IPS-20b (cell line): Measurements from ENCODE around the gene ADGRV1.

Source experiments
- H3K27ac ChIP-seq: one replicate; pipeline ENCODE4 v1.5.1; 2013; ENCODE audit warnings: low read length
- H3K27me3 ChIP-seq: 2 replicates; pipeline ENCODE4 v1.6.1; 2013; ENCODE audit warnings: mild to moderate bottlenecking, low read length, inconsistent platforms; ENCODE audit not compliant: insufficient read depth
- H3K36me3 ChIP-seq: 2 replicates; pipeline ENCODE4 v1.6.1; 2013; ENCODE audit warnings: low read depth, mild to moderate bottlenecking, inconsistent platforms, low read length, moderate library complexity; ENCODE audit not compliant: insufficient read depth
- H3K4me1 ChIP-seq: 2 replicates; pipeline ENCODE4 v1.6.1; 2013; ENCODE audit warnings: mild to moderate bottlenecking, control low read depth, inconsistent platforms, low read length, moderate library complexity; ENCODE audit not compliant: insufficient read depth
- H3K4me3 ChIP-seq: 2 replicates; pipeline ENCODE4 v1.5.1; 2013; ENCODE audit warnings: mild to moderate bottlenecking, low read length, inconsistent platforms
- H3K9ac ChIP-seq: 2 replicates; pipeline ENCODE4 v1.6.1; 2013; ENCODE audit warnings: low read depth, mild to moderate bottlenecking, inconsistent platforms, low read length, moderate library complexity
- H3K9me3 ChIP-seq: 2 replicates; pipeline ENCODE4 v1.6.1; 2013; ENCODE audit warnings: mild to moderate bottlenecking, low read depth, low read length, inconsistent platforms; ENCODE audit not compliant: insufficient read depth

Gene ADGRV1

DNA sequence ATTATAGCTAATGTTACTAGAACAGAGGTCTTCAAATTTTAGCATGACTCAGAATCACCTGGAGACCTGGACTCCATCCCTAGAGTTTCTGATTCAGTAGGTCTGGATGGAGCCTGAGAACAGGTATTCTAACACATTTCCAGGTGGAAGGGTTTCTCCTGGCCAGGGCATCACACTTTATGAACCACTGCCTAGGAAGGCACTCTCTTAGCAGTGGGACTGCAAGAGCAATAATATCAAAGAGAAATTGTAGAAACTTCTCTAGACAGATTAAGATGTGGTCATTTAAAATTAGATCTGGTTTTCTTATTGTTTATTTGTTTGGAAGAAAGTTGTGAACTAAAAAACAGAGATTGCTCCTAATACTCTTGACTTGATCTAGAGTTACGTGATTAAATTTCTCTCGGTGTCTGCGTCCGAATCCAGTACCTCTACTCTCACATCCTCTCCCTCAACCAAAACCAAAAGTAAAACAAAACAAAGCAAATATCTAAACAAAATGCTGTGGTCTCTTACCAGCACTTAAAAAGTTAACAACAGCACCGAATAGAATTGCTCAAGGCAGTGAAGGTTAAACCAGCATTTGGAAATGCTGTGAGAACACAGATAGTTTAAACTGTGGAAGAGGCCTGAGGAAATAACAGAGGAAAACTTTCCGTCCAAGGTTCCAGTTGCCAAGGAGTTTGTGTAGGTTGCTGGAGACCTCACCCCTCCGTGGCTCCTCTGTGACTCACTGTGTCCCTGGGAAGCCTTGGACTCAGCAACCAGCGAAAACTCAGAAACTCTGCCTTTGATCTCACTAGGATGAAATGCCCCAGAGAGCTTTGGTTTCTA lies 631.1 kb downstream of the ADGRV1 start:
- Histone ChIP-seq H3K4me1 (no peaks in the 10 kb centered on the region), H3K9ac (no peak overlapping the region), H3K27ac (no peak overlapping the region), H3K9me3 (no peaks in the 10 kb centered on the region), H3K27me3 (no peaks in the 10 kb centered on the region), H3K36me3 (no peaks in the 10 kb centered on the region), H3K4me3 (no peak overlapping the region)

DNA sequence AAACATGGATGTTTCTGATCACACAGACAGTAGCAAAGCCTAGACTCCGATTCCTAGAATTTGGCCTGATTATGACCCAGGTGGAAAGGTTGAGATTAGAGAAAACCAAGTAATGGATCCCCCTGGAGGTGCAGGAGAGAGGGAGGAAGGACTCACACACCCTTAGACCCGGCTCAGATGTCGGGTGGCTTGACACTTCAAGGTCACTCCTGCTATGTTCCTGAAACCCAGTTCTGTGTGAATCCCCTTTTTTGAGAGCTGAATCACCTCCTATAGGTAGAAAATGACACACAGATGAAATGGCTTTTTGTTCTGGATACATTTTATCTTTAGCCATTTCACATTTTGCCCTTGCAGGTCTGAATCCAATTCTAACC lies 631.7 kb downstream of the ADGRV1 start:
- Histone ChIP-seq H3K27ac (no peak overlapping the region), H3K4me3 (no peak overlapping the region), H3K36me3 (no peaks in the 10 kb centered on the region), H3K9ac (no peak overlapping the region), H3K27me3 (no peaks in the 10 kb centered on the region), H3K4me1 (no peaks in the 10 kb centered on the region), H3K9me3 (no peaks in the 10 kb centered on the region)

DNA sequence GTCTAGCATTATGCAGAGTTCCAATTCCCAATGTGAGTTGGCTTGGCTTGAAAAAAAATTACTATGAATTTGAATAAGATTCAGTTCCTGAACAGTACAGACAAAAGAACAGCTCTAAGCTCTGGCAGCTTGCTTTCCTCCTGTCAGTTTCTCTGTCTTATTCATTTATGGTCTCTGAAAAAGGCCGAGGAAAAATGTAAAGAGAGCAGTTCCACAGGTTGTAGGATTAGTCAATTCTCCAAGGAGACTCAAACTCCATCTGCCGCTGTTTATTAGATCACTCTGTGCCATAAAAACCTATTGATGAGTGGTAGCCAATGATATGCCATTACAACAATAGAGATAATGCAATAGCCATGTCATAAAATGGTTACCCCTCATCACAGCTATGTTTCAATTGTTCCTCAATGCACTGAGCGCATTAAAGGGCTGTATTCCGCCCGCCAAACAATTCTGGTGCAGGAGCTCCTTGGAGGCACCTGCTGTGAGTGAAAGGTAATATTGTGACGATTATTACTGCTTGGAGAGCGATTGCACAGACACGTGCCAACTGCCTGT lies 636.3 kb downstream of the ADGRV1 start:
- no peak overlapping the region for H3K4me3 ChIP-seq
- H3K36me3 ChIP-seq: no peaks in the 10 kb centered on the region
- H3K27ac ChIP-seq: no peak overlapping the region
- H3K9me3 ChIP-seq: no peaks in the 10 kb centered on the region
- no peaks in the 10 kb centered on the region for H3K4me1 ChIP-seq
- H3K9ac ChIP-seq: no peak overlapping the region
- no peaks in the 10 kb centered on the region for H3K27me3 ChIP-seq

DNA sequence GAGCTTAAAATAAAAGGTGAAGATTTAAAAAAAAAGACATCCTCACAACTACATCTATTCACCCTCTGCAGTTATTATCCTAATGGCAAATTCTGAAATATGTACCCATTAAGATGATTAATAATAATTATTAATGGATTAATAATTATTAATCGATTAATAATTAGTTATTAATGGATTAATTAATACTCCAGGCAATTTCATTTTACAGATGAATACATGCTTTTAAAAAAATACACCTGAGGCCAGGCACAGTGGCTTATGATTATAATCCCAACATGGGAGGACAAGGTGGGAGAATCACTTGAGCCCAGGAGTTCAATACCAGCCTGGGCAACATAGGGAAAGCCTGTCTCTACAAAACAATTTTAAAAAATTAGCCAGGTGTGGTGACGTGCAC lies 642.1 kb downstream of the ADGRV1 start:
- no peaks in the 10 kb centered on the region for H3K9me3 ChIP-seq
- H3K4me1 ChIP-seq: no peaks in the 10 kb centered on the region
- no peak overlapping the region for H3K27ac ChIP-seq
- H3K36me3 ChIP-seq: no peaks in the 10 kb centered on the region
- H3K9ac ChIP-seq: no peak overlapping the region
- H3K27me3 ChIP-seq: no peaks in the 10 kb centered on the region
- no peak overlapping the region for H3K4me3 ChIP-seq

DNA sequence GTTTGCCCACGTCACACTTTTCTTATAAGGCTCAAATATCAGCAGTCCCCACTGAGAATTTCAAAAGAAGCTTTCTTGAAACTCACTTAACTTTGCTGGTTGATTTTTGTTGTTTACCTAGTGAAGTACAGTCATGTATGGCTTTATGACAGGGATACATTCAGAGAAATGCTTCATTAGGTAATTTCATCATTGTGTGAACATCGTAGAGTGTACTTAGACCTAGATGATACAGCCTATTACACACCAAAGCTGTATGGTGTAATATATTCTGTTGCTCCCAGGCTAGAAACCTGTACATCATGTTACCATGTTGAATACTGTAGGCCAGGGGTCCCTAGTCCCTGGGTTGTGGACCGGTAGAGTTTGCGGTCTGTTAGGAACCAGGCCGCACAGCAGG lies 647.5 kb downstream of the ADGRV1 start:
- H3K4me1 ChIP-seq: no peaks in the 10 kb centered on the region
- no peaks in the 10 kb centered on the region for H3K27me3 ChIP-seq
- H3K4me3 ChIP-seq: no peak overlapping the region
- H3K36me3 ChIP-seq: no peaks in the 10 kb centered on the region
- no peak overlapping the region for H3K9ac ChIP-seq
- H3K9me3 ChIP-seq: no peaks in the 10 kb centered on the region
- no peak overlapping the region for H3K27ac ChIP-seq

DNA sequence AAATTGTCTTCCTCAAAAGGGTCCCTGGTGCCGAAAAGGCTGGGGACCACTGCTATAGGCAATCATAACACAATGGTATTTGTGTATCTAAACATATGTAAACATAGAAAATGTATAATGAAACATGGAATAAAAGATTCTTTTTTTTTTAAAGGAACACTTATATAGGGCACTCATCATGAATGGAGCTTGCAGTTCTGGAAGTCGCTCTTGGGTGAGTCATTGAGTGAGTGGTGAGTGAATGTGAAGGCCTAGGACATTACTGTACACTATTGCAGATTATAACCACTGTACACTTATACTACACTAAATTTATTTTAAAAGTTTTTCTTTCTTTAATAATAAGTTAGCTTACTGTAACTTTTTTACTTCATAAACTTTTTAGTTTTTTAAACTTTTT lies 648.1 kb downstream of the ADGRV1 start:
- H3K9me3 ChIP-seq: no peaks in the 10 kb centered on the region
- H3K27ac ChIP-seq: no peak overlapping the region
- no peaks in the 10 kb centered on the region for H3K36me3 ChIP-seq
- H3K4me1 ChIP-seq: no peaks in the 10 kb centered on the region
- no peak overlapping the region for H3K9ac ChIP-seq
- no peaks in the 10 kb centered on the region for H3K27me3 ChIP-seq
- no peak overlapping the region for H3K4me3 ChIP-seq

DNA sequence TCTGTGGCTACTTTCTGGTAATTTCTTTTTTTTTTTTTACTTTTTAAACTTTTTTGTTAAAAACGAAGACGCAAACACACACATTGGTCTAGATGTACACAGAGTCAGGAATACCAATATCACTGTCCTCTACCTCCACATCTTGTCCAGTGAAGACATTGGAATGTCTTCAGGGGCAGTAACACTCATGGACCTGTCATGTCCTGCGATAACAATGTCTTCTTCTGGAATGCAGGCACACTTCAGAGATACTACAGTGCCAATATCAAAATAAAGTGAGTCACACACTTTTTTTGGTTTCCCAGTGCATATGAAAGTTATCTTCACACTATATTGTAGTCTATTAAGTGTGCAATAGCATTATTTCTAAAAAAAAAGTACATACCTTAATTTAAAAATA lies 648.7 kb downstream of the ADGRV1 start:
- Histone ChIP-seq H3K9ac (no peak overlapping the region), H3K4me3 (no peak overlapping the region), H3K27ac (no peak overlapping the region), H3K4me1 (peaks cover 3% of the 10 kb centered on the region; the same call in 1 of the 2 replicates), H3K36me3 (no peaks in the 10 kb centered on the region), H3K9me3 (no peaks in the 10 kb centered on the region), H3K27me3 (no peaks in the 10 kb centered on the region)

DNA sequence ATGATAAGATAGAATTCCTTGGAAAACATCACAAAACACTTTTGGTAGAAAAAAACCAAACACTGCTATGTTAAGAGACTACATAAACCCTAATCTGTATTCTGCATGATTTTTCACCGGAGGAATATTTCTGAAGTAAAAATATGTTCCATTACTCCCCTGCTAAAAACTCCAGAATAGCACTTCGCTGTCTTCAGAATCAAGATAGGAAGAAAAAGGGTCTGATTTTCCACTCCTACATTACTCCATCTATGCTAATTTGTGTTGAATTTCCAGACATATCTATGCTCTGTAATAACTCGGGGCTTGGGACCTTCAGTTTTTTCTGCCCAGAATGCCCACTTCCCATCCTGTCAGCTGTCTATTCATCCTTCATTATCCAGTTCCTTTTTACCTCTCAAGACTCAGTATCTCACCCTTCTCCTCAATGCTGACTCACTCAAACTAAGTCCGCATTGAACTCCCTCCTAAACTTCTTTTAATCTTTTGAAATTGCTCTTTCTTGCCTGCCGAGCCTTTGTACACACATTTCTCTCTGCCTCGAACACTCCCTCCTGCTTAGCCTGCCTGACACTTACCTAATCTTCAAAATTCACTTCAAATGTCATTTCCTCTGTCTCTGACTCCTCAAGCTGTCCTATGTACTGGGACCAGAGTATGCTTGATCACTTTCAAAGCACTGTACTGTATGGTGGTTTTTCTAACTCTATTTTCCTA lies 653.6 kb downstream of the ADGRV1 start:
- no peaks in the 10 kb centered on the region for H3K36me3 ChIP-seq
- no peaks in the 10 kb centered on the region for H3K27me3 ChIP-seq
- H3K9ac ChIP-seq: no peak overlapping the region
- no peak overlapping the region for H3K27ac ChIP-seq
- no peaks in the 10 kb centered on the region for H3K9me3 ChIP-seq
- H3K4me1 ChIP-seq: peaks cover 4% of the 10 kb centered on the region
- no peak overlapping the region for H3K4me3 ChIP-seq

DNA sequence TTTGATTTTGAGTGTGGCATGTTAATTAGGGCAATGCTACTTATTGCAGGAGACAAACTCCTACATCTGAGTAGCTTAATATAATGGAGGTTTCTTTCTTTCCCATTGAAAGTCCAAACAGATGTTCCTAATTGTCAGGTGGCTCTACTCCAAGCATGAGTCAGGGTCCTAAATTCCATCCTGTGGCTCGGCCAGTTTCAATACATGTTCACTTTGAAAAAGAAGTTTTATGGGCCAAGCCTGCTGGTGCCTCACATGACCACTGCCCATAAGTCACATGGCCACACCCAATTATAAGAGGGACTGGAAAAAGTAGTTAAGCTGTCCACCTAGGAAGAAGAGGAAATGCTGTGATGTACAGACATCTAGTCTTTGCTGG lies 654.1 kb downstream of the ADGRV1 start:
- H3K36me3 ChIP-seq: no peaks in the 10 kb centered on the region
- H3K4me3 ChIP-seq: no peak overlapping the region
- H3K9me3 ChIP-seq: no peaks in the 10 kb centered on the region
- H3K27ac ChIP-seq: no peak overlapping the region
- no peaks in the 10 kb centered on the region for H3K27me3 ChIP-seq
- peaks cover 4% of the 10 kb centered on the region for H3K4me1 ChIP-seq
- H3K9ac ChIP-seq: no peak overlapping the region
